ELF-1 (cell line): ENCODE measurements around the gene TMEM178B.

ENCODE experiments used
- DNase-seq: peaks from one replicate; pipeline ENCODE4 v3.0.0-alpha.2; 2016; ENCODE audit warnings: low read depth, low spot score

TMEM178B gene

GRCh38 chr7:141263508-141263907 is 189.6 kb downstream of the TMEM178B start:
- DNase-seq = no peak

DNA sequence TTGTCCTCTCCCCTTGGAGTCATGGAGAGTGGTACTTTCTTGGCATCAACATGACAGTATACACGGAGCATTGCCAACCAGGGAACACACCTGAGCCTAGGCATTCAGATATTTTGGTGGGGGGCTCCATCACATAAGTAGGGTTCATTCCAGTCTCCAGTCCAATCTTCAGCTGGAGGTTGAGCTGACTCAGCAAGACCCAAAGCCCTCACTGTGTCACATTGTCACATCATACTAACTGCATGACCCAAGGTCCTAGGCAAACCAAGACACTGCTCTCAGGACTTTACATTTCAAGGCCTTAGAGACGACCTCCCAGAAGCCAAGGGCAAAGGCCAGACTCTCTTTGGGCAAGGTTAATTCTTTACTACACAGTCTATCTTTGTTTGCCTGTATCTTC is 190.1 kb downstream of the TMEM178B start:
- DNase-seq = no peak

DNA sequence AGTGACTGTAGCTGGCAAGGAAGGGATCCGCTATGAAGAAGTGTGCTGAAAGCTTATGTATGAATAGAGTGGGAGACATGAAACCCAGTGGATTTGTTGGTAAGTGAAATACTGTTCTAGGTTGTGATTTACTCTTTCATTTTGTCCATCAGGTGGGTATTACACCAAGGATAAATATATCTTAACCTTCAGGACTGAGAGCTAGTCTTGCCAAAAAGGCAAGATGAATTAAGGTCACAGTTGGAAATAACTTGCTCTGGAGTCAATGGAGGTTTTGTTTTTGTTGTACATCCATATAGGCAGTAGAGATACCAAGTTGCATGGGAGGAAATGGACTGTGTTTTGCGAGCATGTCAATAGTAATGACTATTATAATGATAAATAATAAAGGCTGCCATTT is 190.6 kb downstream of the TMEM178B start:
- DNase-seq = no peak

DNA sequence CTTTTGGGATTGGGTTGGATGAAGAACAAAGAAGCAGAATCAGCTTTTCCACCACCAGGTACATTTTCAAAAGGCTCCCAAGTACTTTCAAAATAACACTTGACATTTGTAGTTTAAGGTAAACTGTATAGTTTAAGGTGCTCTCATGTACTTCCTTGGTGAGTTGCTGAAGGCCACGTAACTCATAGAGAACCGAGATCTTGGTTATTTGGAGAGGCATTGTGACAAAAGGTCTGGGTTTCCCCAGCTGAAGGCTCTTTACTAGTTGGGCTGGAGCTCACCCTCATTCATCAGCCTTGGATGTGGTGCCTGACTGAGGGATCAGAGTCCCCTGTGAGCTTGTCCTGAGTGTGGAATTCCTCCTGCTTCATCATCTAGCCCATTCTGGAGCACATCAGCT is 191.8 kb downstream of the TMEM178B start:
- no peak for DNase-seq

DNA sequence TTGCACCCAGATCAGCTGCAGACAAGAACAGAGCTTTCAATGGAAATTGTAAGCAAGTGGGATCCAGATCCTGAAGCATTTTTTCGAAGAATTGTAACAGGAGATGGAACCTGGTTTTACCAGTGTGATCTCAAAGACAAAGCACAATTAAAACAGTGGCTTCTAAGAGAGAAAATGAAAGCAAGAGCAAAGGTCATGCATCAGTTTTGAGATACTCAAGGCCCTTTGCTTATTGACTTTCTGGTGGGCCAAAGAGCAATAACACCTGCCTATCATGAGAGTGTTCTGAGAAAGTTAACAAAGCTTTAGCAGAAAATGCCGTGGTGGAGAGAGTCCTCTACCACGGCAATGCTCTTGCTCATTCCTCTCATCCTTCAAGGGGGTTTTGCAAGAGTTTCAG is 194.8 kb downstream of the TMEM178B start:
- no peak for DNase-seq

GRCh38 chr7:141271451-141271850 is 197.6 kb downstream of the TMEM178B start:
- DNase-seq = no peak

DNA sequence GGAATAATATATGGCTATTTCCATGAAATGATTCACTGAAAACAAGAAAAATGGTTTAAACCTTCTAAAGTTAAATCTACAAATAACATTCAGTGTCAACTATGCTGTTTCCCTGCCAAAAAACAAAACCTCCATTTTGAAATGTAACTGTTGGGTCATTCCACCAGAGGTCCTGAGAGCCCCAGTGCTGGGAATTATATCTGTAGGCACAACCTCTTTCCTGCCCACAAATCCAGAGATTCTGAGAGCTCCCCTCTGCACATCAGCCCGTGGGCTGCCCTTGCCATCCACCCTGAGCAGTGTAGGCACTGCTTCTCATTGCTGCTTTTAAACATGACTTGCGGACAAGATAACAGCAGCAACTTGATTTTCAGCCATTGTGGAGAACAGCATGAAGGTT is 198.6 kb downstream of the TMEM178B start:
- no peak for DNase-seq

- DNase-seq = no peak
These were observed 201.5 kb downstream of the TMEM178B start for GRCh38 chr7:141275350-141275749.

DNA sequence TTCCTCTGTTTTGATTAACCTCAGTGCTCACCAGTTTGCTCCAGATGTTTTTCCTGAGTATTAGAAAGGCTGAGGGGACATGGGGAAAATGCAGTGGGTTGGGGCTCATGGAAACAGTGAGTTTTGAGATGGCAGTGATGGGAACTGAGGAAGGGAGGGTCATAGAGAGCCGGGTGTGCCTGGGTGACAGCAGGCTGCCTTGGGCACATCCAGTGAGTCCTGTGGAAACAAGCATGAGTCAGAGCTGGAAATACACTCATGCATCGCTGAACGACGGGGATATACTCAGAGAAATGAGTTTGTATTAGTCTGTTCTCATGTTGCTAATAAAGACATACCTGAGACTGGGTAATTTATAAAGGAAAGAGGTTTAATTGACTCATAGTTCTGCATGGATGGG is 202.2 kb downstream of the TMEM178B start:
- no peak for DNase-seq

GRCh38 chr7:141280100-141280499 is 206.2 kb downstream of the TMEM178B start:
- no peak for DNase-seq

GRCh38 chr7:141281311-141281710 is 207.4 kb downstream of the TMEM178B start:
- DNase-seq = no peak

GRCh38 chr7:141286522-141286921 is 212.7 kb downstream of the TMEM178B start:
- no peak for DNase-seq

GRCh38 chr7:141287936-141288335 is 214.1 kb downstream of the TMEM178B start:
- no peak for DNase-seq

GRCh38 chr7:141288626-141289025 is 214.8 kb downstream of the TMEM178B start:
- DNase-seq = no peak

GRCh38 chr7:141290365-141290764 is 216.5 kb downstream of the TMEM178B start:
- DNase-seq = no peak

- DNase-seq = no peak
These were observed 217.1 kb downstream of the TMEM178B start for GRCh38 chr7:141290973-141291372.

DNA sequence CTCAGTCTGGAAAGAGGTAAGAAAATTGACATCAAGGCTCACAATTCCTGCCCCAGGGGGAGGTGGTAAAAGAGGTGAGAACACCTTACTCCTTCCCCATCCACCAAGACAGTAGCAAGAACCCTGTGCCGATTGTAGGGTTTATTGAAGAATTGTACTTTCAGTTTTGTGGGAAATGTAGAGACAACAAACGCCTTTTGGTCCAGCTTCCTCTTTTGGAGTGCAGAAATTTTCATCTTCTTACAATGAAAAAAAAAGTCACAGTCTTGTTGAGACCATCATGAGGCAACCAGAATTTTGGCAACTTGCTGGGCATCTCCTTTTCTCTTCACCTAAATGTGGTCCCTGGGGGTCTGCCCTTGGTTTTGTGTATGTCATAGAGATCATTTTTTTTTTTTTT is 217.7 kb downstream of the TMEM178B start:
- no peak for DNase-seq

- DNase-seq = no peak
These were observed 220.4 kb downstream of the TMEM178B start for GRCh38 chr7:141294143-141294829.

DNA sequence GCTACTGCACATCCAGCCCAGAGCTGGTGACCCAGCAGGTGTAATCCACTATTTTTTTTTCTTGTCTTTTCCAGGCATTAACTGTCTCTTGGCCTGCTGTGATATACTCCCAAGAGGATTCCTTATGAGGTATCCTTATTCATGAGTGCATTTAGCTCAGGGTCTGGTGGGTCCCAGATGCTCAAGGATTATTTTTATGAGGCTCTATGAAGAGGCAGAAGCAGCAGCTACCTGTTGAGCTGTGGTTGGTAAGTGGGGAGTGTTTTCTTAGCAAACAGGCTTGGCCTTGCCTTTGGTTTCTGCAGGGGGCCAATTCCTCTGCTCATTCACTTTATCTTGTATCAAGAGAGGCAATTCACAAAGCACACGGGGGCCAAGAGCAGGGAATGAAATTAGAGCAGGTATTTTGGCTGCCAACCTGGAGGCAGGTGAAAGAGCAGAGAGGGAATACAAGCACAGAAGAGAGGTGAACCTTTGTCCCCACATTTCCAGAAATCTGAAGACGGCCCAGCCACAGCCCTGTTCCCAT is 221.6 kb downstream of the TMEM178B start:
- no peak for DNase-seq

- DNase-seq = no peak
These were observed 227.0 kb downstream of the TMEM178B start for GRCh38 chr7:141300816-141301215.

GRCh38 chr7:141301544-141301943 is 227.7 kb downstream of the TMEM178B start:
- DNase-seq = no peak

DNA sequence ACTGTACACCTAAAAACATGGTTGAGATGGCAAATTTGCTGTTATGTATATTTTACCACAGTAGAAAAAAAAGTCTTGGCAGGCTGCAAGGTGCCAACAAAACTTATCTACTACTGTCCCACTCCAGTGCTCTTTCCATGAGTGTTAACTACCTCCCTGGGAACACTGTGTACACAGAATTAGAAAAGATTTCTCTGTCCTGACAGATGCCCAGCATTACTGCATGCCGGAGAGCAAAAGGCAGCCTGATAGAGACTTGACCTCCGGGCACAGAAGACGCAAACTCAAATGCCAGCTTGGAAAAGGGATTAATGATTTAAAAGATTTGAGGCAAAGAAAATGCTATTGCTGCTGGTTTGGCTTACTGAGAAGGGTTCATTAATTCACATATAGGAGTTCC is 228.8 kb downstream of the TMEM178B start:
- no peak for DNase-seq

GRCh38 chr7:141304291-141304690 is 230.4 kb downstream of the TMEM178B start:
- DNase-seq = no peak

- DNase-seq = no peak
These were observed 232.2 kb downstream of the TMEM178B start for GRCh38 chr7:141306081-141306480.
